ENCODE measurements around the gene KLHL33.
A peak's percentile ranks its signal among the peaks of the same experiment; 100 is the strongest.

KLHL33 gene

GRCh38 chr14:20416223-20416622, 19.7 kb downstream of the KLHL33 start:
- DNase-seq (ENCODE audit: low read depth, low spot score) = no peak

GRCh38 chr14:20415782-20416206, 20.2 kb downstream of the KLHL33 start:
- DNase-seq (ENCODE audit: low read depth, low spot score) = no peak

GRCh38 chr14:20413744-20414082, 22.3 kb downstream of the KLHL33 start:
- no peak for DNase-seq (ENCODE audit: low read depth, low spot score)

GRCh38 chr14:20412876-20413743, 22.9 kb downstream of the KLHL33 start, which contains the start of gene TEP1:
Gene TEP1, minus strand, starts transcription at chr14:20413501. Its CDS starts 5,062 bp downstream, at chr14:20408439.
- peak; percentile 44 for DNase-seq (ENCODE audit: low read depth, low spot score)

GRCh38 chr14:20412411-20412810, 23.6 kb downstream of the KLHL33 start:
- DNase-seq (ENCODE audit: low read depth, low spot score) = no peak

- DNase-seq (ENCODE audit: low read depth, low spot score) = no peak
Measured at GRCh38 chr14:20409226-20409625, 26.7 kb downstream of the KLHL33 start.

GRCh38 chr14:20403521-20403920, 32.4 kb downstream of the KLHL33 start:
- no peak for DNase-seq (ENCODE audit: low read depth, low spot score)

- no peak for DNase-seq (ENCODE audit: low read depth, low spot score)
Measured at GRCh38 chr14:20400965-20401593, 34.9 kb downstream of the KLHL33 start.

GRCh38 chr14:20400589-20400964, 35.4 kb downstream of the KLHL33 start:
- no peak for DNase-seq (ENCODE audit: low read depth, low spot score)

GRCh38 chr14:20397511-20397910, 38.5 kb downstream of the KLHL33 start:
- DNase-seq (ENCODE audit: low read depth, low spot score) = no peak

- no peak for DNase-seq (ENCODE audit: low read depth, low spot score)
Measured at GRCh38 chr14:20391505-20391904, 44.5 kb downstream of the KLHL33 start.

- DNase-seq (ENCODE audit: low read depth, low spot score) = no peak
Measured at GRCh38 chr14:20388159-20388558, 47.8 kb downstream of the KLHL33 start.

GRCh38 chr14:20387576-20387975, 48.4 kb downstream of the KLHL33 start:
- no peak for DNase-seq (ENCODE audit: low read depth, low spot score)

GRCh38 chr14:20386276-20386855, 49.6 kb downstream of the KLHL33 start:
- no peak for DNase-seq (ENCODE audit: low read depth, low spot score)

GRCh38 chr14:20384886-20385285, 51.1 kb downstream of the KLHL33 start:
- DNase-seq (ENCODE audit: low read depth, low spot score) = no peak

GRCh38 chr14:20384321-20384720, 51.6 kb downstream of the KLHL33 start:
- DNase-seq (ENCODE audit: low read depth, low spot score) = no peak

GRCh38 chr14:20383636-20384035, 52.3 kb downstream of the KLHL33 start:
- no peak for DNase-seq (ENCODE audit: low read depth, low spot score)

- no peak for DNase-seq (ENCODE audit: low read depth, low spot score)
Measured at GRCh38 chr14:20383032-20383431, 52.9 kb downstream of the KLHL33 start.

- DNase-seq (ENCODE audit: low read depth, low spot score) = no peak
Measured at GRCh38 chr14:20382526-20382925, 53.4 kb downstream of the KLHL33 start.

GRCh38 chr14:20381341-20381740, 54.6 kb downstream of the KLHL33 start:
- DNase-seq (ENCODE audit: low read depth, low spot score) = no peak

- no peak for DNase-seq (ENCODE audit: low read depth, low spot score)
Measured at GRCh38 chr14:20380681-20381080, 55.3 kb downstream of the KLHL33 start.

- DNase-seq (ENCODE audit: low read depth, low spot score) = no peak
Measured at GRCh38 chr14:20379743-20380142, 56.2 kb downstream of the KLHL33 start.

GRCh38 chr14:20377171-20377570, 58.8 kb downstream of the KLHL33 start:
- no peak for DNase-seq (ENCODE audit: low read depth, low spot score)
